IPS-NIHi7 (cell line): ENCODE measurements around the gene ZFP1.

Experiments
- DNase-seq: peaks from one replicate; pipeline ENCODE4 v3.0.0; 2012; ENCODE audit warnings: mixed read lengths; ENCODE audit errors: extremely low spot score

ZFP1 gene

GRCh38 chr16:75152635-75153034 lies 4.3 kb downstream of the ZFP1 start:
- no peak for DNase-seq

GRCh38 chr16:75160386-75160785 lies 12.1 kb downstream of the ZFP1 start:
- no peak for DNase-seq

GRCh38 chr16:75169899-75170405 lies 21.6 kb downstream of the ZFP1 start:
- DNase-seq, result no peak

DNA sequence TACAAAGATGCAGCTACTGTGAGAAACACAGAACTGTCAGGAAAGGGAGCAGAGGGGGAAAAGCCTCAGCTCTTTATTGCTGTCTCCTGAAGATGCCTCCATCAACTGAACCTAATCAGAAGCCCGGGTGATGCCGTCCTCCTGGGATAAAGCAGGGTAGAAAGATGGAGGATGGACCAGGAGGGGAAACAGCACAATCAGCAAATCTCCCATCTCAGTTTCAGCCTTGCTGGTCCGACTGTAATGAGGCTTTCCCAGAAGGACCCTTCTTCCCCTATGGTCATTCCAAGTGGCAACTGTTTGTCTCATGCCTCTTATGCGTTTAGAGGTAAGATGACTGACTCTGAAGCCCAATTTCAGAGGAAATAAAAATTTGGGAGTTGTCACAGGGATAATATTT lies 24.3 kb downstream of the ZFP1 start:
- no peak for DNase-seq

GRCh38 chr16:75175074-75175473 lies 26.8 kb downstream of the ZFP1 start:
- DNase-seq, result no peak

DNA sequence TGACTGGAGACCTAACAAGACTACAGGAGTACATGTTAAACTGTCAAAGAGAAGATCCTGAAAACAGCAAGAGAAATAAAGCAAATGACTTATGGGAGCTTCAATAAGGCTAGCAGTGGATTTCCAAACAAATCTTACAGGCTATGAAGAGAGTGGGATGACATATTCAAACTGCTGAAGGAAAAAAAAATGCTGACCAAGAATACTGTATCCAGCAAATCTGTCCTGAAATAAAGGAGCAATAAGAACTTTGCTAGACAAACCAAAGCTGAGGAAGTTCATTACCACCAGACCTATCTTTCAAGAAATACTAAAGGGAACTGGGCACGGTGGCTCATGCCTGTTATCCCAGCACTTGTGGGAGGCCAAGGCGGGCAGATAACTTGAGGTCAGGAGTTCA lies 28.6 kb downstream of the ZFP1 start:
- DNase-seq, result no peak

- DNase-seq, result no peak
These were observed 30.9 kb downstream of the ZFP1 start for GRCh38 chr16:75179208-75179607.

- no peak for DNase-seq
These were observed 33.3 kb downstream of the ZFP1 start for GRCh38 chr16:75181630-75182029.

- DNase-seq, result peak; percentile 21
These were observed 40.6 kb downstream of the ZFP1 start for GRCh38 chr16:75188832-75189477.

- DNase-seq, result no peak
These were observed 41.4 kb downstream of the ZFP1 start for GRCh38 chr16:75189638-75190245.

- no peak for DNase-seq
These were observed 44.4 kb downstream of the ZFP1 start for GRCh38 chr16:75192606-75193264.

- DNase-seq, result no peak
These were observed 44.9 kb downstream of the ZFP1 start for GRCh38 chr16:75193265-75193650.

DNA sequence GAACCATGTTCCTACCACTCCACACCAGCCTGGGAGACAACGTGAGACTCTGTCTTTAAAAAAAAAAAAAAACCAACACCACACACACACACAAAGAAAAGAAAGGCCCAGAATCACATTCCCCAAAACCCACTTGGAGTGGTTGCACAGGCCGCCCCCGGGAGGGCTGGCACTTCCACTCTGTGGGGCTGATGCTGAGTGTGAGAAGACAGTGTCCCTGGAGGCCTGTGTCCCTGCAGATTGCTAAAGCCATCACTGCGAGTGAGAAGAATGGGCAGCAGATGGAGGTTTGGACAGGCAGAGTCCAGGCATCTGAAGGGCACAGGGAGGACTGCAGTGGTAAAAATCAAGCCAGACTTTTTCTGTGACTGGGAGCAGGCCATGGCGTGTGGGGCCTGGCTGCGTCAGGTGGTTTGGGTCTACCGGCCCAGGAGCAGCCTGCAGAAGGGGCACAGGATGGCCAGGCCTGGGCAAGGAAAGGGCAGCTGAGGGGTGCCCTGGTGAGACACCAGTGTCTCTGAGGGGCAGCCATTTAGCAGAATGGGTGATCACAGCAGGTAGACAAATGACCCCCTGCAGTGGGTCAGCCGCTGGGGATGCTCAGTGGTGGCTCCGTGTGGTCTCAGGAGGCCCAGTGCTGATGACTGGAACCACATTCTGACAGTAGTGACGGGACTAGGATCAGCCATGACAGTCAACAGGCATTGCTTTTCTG lies 45.6 kb downstream of the ZFP1 start:
- no peak for DNase-seq

- DNase-seq, result no peak
These were observed 47.8 kb downstream of the ZFP1 start for GRCh38 chr16:75195811-75196790.

- no peak for DNase-seq
These were observed 48.5 kb downstream of the ZFP1 start for GRCh38 chr16:75196836-75197235.

DNA sequence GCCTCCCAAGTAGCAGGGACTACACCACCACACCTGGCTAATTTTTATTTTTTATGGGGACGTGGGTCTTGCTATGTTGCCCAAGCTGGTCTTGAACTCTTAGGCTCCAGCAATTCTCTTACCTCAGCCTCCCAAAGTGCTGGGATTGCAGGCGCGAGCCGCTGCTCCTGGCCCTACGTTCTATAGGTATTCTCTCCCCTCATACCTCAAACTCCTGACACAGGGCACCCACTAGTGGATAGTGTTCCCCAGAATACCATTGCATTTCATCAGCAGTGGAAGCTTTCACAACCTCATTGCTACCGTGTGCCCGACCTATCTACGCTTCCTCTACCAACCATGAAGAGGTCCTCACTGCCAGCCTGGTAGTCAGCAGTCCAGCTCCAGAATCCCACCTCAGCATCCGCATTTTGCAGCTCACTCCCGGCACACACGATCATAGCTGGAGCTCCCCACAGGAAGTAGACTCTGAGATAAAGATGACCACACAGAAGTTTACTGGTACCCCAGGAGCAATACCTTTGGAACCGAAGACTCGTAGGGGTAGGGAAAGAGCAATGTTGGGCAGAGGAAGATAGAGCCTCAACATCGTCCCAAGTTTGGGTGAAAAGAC lies 49.3 kb downstream of the ZFP1 start:
- no peak for DNase-seq

DNA sequence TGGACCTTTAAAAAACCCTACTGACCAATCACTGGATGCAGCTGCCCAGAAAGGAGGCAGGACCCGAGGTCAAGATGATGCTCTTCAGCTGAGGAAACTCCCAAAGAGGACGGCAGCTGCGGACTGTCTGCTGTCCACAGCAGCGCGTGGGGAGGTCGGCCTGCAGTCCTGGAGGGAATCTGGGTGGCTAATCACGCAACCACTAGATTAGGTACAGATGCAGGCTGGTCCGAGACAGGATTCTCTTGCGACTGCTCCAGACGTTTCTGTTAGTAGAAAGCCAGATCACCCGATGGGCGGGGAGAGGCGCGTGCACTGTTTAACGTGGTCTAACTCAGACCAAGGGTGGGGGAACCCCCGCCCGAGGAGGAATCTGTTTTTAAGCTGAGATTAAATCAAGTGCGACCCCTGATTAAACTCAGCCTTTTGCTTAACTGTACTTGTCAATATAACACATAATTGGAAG lies 49.8 kb downstream of the ZFP1 start:
- DNase-seq, result no peak

- no peak for DNase-seq
These were observed 53.8 kb downstream of the ZFP1 start for GRCh38 chr16:75202069-75202590.

DNA sequence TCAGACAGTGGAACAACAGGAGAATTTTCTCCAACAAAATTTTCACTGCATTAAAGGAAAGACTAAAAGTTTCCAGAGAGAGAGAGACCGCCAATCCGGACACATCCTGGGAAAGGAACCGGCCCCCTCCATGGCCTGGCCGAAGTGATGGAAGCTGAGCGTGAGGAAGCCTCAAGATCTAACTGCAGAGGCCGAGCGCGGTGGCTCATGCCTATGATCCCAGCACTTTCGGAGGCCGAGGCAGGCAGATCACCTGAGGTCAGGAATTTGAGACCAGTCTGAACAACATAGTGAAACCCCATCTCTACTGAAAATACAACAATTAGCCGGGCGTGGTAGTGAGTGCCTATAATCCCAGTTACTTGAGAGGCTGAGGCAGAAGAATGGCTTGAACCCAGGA lies 54.8 kb downstream of the ZFP1 start:
- no peak for DNase-seq

GRCh38 chr16:75203667-75204409 lies 55.5 kb downstream of the ZFP1 start:
- DNase-seq, result no peak
